HG03139 (cell line): Measurements from ENCODE around the gene GCNA.

Experiments used
- ATAC-seq: cut with Tn5 transposase; IDR thresholded peaks from one replicate; pipeline ENCODE4 v1.9.1; 2021; ENCODE audit not compliant: unreplicated experiment

Gene GCNA, protein sequence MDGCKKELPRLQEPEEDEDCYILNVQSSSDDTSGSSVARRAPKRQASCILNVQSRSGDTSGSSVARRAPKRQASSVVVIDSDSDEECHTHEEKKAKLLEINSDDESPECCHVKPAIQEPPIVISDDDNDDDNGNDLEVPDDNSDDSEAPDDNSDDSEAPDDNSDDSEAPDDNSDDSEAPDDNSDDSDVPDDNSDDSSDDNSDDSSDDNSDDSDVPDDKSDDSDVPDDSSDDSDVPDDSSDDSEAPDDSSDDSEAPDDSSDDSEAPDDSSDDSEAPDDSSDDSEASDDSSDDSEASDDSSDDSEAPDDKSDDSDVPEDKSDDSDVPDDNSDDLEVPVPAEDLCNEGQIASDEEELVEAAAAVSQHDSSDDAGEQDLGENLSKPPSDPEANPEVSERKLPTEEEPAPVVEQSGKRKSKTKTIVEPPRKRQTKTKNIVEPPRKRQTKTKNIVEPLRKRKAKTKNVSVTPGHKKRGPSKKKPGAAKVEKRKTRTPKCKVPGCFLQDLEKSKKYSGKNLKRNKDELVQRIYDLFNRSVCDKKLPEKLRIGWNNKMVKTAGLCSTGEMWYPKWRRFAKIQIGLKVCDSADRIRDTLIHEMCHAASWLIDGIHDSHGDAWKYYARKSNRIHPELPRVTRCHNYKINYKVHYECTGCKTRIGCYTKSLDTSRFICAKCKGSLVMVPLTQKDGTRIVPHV

GRCh38 chrX:71578253-71579135 is at the start of gene GCNA:
Gene GCNA, plus strand, starts transcription at chrX:71578437. Its CDS starts 2,385 bp downstream, at chrX:71580822.
- ATAC-seq = no peak

- ATAC-seq = peak; percentile 6
Observed at GRCh38 chrX:71532078-71532752, 46.0 kb upstream of the GCNA start.

GRCh38 chrX:71532753-71533425 is 45.3 kb upstream of the GCNA start, which contains the start of gene OGT:
Gene OGT, plus strand, starts transcription at chrX:71533104. Its CDS starts 196 bp downstream, at chrX:71533300.
- ATAC-seq = peak; percentile 80

DNA sequence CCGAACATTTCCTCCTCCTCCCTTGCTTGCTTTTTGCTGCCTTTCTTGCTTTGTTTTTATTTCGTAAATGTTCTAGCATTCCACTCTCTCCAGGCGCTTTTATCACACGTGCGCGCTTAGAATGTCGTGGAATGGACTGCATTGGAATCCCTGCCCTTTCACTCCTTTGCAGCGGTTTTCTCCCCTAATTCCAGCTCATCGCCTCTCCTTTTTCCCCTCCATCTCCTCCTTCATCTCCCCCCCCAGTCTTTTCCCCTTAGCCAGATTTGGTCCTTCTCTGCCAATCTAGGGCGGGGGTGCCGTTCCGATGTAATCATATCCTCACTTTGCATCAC is 44.8 kb upstream of the GCNA start:
- ATAC-seq = no peak

- no peak for ATAC-seq
Observed at GRCh38 chrX:71533851-71534561, 44.2 kb upstream of the GCNA start.

- no peak for ATAC-seq
Observed at GRCh38 chrX:71534773-71535544, 43.3 kb upstream of the GCNA start.

- ATAC-seq = no peak
Observed at GRCh38 chrX:71536285-71536684, 42.0 kb upstream of the GCNA start.

- no peak for ATAC-seq
Observed at GRCh38 chrX:71537743-71538142, 40.5 kb upstream of the GCNA start.

- peak; percentile 18 for ATAC-seq
Observed at GRCh38 chrX:71540801-71541200, 37.4 kb upstream of the GCNA start.

DNA sequence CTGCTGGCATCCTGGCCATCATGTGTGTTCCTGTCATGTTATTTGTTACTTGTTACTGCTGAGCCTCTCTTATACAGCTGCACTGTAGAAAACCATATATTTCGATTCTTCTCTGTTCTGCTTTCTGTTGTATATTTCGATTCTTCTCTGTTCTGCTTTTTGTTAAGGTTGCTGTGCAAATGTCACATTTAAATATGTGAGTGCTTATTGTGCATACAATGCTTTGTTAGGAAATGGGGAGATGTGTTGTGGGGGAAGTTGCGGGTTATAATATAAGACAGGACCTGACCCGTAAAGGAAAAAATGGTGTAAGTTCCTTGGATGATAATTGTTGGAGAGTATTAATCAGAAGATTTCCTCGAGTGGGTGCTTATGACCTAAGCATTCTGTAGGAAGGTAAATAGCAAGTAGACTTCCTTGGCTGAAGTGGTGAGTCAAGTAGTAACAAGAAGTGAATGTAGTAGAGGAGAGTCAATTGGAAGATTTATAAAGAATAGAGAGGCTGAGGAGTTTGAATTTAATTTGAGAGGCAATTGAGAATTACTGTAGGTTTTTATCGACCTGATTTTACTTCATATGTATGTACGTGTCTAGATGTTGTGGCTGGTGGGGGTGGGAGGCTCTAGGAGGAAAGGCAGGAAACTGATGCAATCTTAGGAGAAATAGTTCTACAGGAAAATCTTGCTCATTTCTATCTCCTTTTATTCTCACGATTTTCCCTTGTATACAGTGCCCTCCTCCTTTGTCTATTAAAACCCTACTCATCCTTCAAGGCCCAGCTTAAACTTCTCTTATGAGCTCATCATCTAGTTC is 36.8 kb upstream of the GCNA start:
- peak; percentile 75 for ATAC-seq

DNA sequence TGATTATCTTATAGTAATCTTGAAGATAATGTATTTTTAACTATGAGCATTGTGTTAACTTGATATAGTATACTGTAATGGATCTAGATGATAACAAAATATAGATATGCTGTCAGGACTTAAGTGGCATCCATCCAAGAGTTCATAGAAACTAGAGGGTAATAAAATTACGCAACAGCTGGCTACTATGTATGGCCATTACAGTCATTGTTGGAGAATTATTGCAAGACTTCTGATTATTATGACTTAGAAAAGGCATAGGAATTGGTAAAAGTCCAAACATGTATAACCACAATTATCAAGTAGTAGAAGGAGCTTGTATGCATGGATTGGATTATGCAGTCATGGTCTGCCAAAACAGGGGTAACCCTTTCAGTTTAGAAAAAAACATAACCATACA is 35.8 kb upstream of the GCNA start:
- no peak for ATAC-seq

DNA sequence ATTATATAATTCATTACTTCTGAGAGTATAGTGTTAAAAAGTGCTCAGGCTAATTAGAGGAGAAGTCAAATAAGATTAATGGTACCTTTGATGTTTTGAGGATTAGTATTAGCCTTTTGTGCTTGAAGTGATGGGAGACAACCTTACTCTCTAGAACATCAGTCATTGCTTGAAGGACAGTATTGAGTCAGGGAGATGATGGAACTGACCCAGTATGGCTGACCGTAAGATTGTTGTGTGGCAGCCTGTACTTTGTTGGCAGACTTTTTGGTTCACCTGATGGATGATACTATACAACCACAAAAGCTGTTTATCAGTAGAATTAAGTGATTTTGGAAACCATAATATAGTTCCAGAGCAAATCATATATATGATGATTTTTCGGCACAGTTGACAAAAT is 35.4 kb upstream of the GCNA start:
- ATAC-seq = no peak

GRCh38 chrX:71543316-71543715 is 34.9 kb upstream of the GCNA start:
- no peak for ATAC-seq

DNA sequence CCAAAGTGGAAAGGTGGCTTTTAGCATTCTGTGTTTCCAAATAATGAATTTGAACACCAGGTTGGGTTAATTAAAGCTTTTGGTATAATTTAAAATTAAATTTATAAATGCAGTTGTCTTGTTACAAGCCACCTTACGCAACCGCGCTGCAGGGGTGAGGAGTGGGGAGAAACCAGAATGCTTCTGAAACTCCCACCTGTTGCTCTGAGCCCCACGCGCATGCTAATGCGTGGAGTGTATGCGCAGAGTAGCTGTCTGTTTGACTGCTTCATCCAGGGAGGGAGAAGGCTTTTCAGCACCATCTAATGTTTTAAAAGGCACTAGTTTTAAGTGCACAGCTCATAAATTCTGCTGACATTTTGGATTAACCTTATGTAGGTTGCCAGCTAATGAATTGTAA is 32.9 kb upstream of the GCNA start:
- no peak for ATAC-seq

GRCh38 chrX:71546879-71547278 is 31.4 kb upstream of the GCNA start:
- no peak for ATAC-seq

DNA sequence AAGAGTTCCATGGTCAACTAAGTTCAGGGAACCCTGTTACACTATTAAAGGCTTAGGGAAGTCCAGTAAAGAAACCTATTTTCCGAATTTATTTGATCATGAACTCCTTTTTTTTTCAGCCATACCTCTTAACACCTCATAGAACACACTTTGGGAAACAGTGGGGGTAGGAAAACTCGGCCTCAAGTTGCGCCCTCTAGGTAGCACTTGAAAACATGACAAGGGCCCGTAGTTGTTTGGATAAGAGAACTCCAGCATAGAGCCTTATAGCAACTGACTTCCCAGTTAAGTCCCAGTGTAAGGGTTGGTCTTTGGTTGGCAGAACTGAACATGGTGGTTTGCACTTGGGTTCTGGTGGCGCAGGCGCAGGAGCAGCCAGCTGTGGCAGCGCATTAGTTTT is 30.9 kb upstream of the GCNA start:
- no peak for ATAC-seq

- no peak for ATAC-seq
Observed at GRCh38 chrX:71549986-71550385, 28.3 kb upstream of the GCNA start.

GRCh38 chrX:71550578-71550977 is 27.7 kb upstream of the GCNA start:
- ATAC-seq = no peak
